HCT116 (cell line): Measurements from ENCODE around the gene WNT9B. TPM values are rescaled to one million over a fixed set of nuclear protein-coding genes. Genes with fewer than 3 reads are reported as not detected.

Source experiments
- ATAC-seq: fragments of 200-7000 bp; cut with Tn5 transposase; 2 replicates; pipeline ENCODE4 v1.9.1; 2020; ENCODE audit warnings: mild to moderate bottlenecking, moderate library complexity
- BruUV-seq: library from RNA; stranded (reverse); fragments of 400-500 nt; replicated peaks from 2 replicates; lab custom pipeline; 2021; lab: Mats Ljungman, UMichigan
- CTCF ChIA-PET: fragments of 300-600 bp; sonication (Branson Sonifier 250); formaldehyde crosslinking; loops from one replicate; lab custom pipeline; 2021; ENCODE audit warnings: antibody characterized with exemption; lab: Charles Lee
- POLR2A ChIA-PET: fragments of 300-600, 350-600 bp; sonication (Branson Sonifier 250); formaldehyde crosslinking; loops from one replicate; lab custom pipeline; 2021; ENCODE audit warnings: antibody characterized with exemption; lab: Charles Lee
- RAD21 ChIA-PET, 2 experiments: fragments of 300-600 bp; sonication (Branson Sonifier 250); formaldehyde crosslinking; loops; one replicate each; lab custom pipeline; 2023; ENCODE audit warnings: low total read pairs in 2 of 2; ENCODE audit not compliant: uncharacterized antibody in 2 of 2, unreplicated experiment in 2 of 2, low non-redundant PET in 1 of 2; lab: Charles Lee
- DNase-seq: peaks from one replicate; pipeline ENCODE4 v3.0.0-alpha.2; 2010; ENCODE audit warnings: low read depth, low spot score
- H2AFZ ChIP-seq: fragments of 200-600 bp; shearing (Covaris generic), sonication (generic); 2 replicates; pipeline ENCODE4 v1.6.1; 2017; ENCODE audit warnings: low read depth, mixed run types, mixed read lengths, antibody characterized with exemption, low read length; ENCODE audit not compliant: poor library complexity, severe bottlenecking
- H3K27ac ChIP-seq: 2 replicates; pipeline ENCODE4 v1.5.1; 2012; ENCODE audit warnings: low read depth, low read length
- H3K27me3 ChIP-seq: fragments of 200-600 bp; sonication (generic); 2 replicates; pipeline ENCODE4 v1.6.1; 2016; ENCODE audit warnings: mixed run types, low read length, mixed read lengths; ENCODE audit not compliant: insufficient read depth
- H3K36me3 ChIP-seq, 2 experiments: fragments of 200-500 bp in 1 of 2; fragments of 200-600 bp in 1 of 2; sonication (Bioruptor generic) in 1 of 2; sonication (generic) in 1 of 2; 2 replicates each; pipeline versions ENCODE4 v1.5.1 to v1.6.1; 2014 to 2016; ENCODE audit warnings: low read length in 2 of 2, inconsistent platforms in 1 of 2, mixed read lengths in 1 of 2, mixed run types in 1 of 2; ENCODE audit not compliant: insufficient read depth in 2 of 2, control insufficient read depth in 1 of 2
- H3K4me1 ChIP-seq, 2 experiments: fragments of 200-600 bp in 1 of 2; sonication (generic) in 1 of 2; 2 replicates each; pipeline versions ENCODE4 v1.5.1 to v1.6.1; 2012 to 2017; ENCODE audit warnings: low read length in 2 of 2, inconsistent platforms in 1 of 2, mild to moderate bottlenecking in 1 of 2, mixed read lengths in 1 of 2, mixed run types in 1 of 2, moderate library complexity in 1 of 2; ENCODE audit not compliant: insufficient read depth in 2 of 2, control insufficient read depth in 1 of 2
- H3K4me2 ChIP-seq: fragments of 200-600 bp; sonication (generic); 2 replicates; pipeline ENCODE4 v1.6.1; 2017; ENCODE audit warnings: mixed run types, low read length, mixed read lengths
- H3K4me3 ChIP-seq, 2 experiments: fragments of 200-600 bp in 1 of 2; sonication (generic) in 1 of 2; replicated peaks in 1 of 2; 2 replicates each; pipeline ENCODE4 v1.5.1; 2011 to 2016; ENCODE audit warnings: low read length in 2 of 2, control low read depth in 1 of 2, low read depth in 1 of 2, mild to moderate bottlenecking in 1 of 2, mixed read lengths in 1 of 2, mixed run types in 1 of 2
- H3K79me2 ChIP-seq: fragments of 200-600 bp; sonication (generic); 2 replicates; pipeline ENCODE4 v1.6.1; 2017; ENCODE audit warnings: mild to moderate bottlenecking, mixed run types, low read length, moderate library complexity, mixed read lengths; ENCODE audit not compliant: insufficient read depth
- H3K9ac ChIP-seq: fragments of 200-600 bp; sonication (generic); 2 replicates; pipeline ENCODE4 v1.6.1; 2016; ENCODE audit warnings: low read length, mixed read lengths
- H3K9me2 ChIP-seq: fragments of 200-600 bp; sonication (generic), shearing (Covaris generic); 2 replicates; pipeline ENCODE4 v1.6.1; 2017; ENCODE audit warnings: mixed run types, mild to moderate bottlenecking, moderate library complexity; ENCODE audit not compliant: insufficient read depth
- H3K9me3 ChIP-seq, 2 experiments: fragments of 200-500 bp in 1 of 2; fragments of 200-600 bp in 1 of 2; sonication (Bioruptor generic) in 1 of 2; sonication (generic) in 1 of 2; 2 replicates each; pipeline ENCODE4 v1.6.1; 2014 to 2017; ENCODE audit warnings: low read length in 2 of 2, mixed read lengths in 2 of 2, inconsistent platforms in 1 of 2, low read depth in 1 of 2, mild to moderate bottlenecking in 1 of 2, mixed run types in 1 of 2, moderate library complexity in 1 of 2; ENCODE audit not compliant: control insufficient read depth in 1 of 2, insufficient read depth in 1 of 2
- H4K20me1 ChIP-seq: fragments of 200-600 bp; sonication (generic), shearing (Covaris generic); 2 replicates; pipeline ENCODE4 v1.6.1; 2017; ENCODE audit warnings: mixed run types, mild to moderate bottlenecking, moderate library complexity; ENCODE audit not compliant: insufficient read depth
- ATF3 ChIP-seq: IDR thresholded peaks from 2 replicates; pipeline ENCODE4 v1.6.1; 2012
- CBX3 ChIP-seq: IDR thresholded peaks from 2 replicates; pipeline ENCODE4 v1.6.1; 2012; ENCODE audit warnings: low read depth
- CEBPB ChIP-seq: IDR thresholded peaks from 2 replicates; pipeline ENCODE4 v1.6.1; 2012; ENCODE audit warnings: low read depth
- CTCF ChIP-seq, 3 experiments: fragments of 200-600 bp in 1 of 3; sonication (generic) in 1 of 3; IDR thresholded peaks in 2 of 3; conservative IDR thresholded peaks in 1 of 3; 2 replicates each; pipeline ENCODE4 v1.5.1; 2012 to 2017; ENCODE audit warnings: low read depth in 2 of 3, low read length in 2 of 3, antibody characterized with exemption in 1 of 3, borderline replicate concordance in 1 of 3, control low read depth in 1 of 3, mild to moderate bottlenecking in 1 of 3, mixed read lengths in 1 of 3, mixed run types in 1 of 3, moderate library complexity in 1 of 3; ENCODE audit not compliant: insufficient read depth in 1 of 3
- ELF1 ChIP-seq: IDR thresholded peaks from 2 replicates; pipeline ENCODE4 v1.6.1; 2012; ENCODE audit warnings: low read depth, borderline replicate concordance
- EZH2phosphoT487 ChIP-seq: fragments of 200-600 bp; IDR thresholded peaks from 2 replicates; pipeline ENCODE4 v1.6.1; 2018; ENCODE audit warnings: antibody characterized with exemption, borderline replicate concordance
- FOSL1 ChIP-seq: IDR thresholded peaks from 2 replicates; pipeline ENCODE4 v1.6.1; 2012; ENCODE audit warnings: low read depth
- MAX ChIP-seq: IDR thresholded peaks from 2 replicates; pipeline ENCODE4 v1.6.1; 2012
- POLR2AphosphoS5 ChIP-seq: IDR thresholded peaks from 2 replicates; pipeline ENCODE4 v1.6.1; 2011; ENCODE audit warnings: mild to moderate bottlenecking, low read depth, low read length, moderate library complexity
- RAD21 ChIP-seq: IDR thresholded peaks from 2 replicates; pipeline ENCODE4 v1.6.1; 2012; ENCODE audit warnings: low read depth, mild to moderate bottlenecking
- SIN3A ChIP-seq: IDR thresholded peaks from 2 replicates; pipeline ENCODE4 v1.6.1; 2012; ENCODE audit warnings: low read depth
- SP1 ChIP-seq: IDR thresholded peaks from 2 replicates; pipeline ENCODE4 v1.6.1; 2012; ENCODE audit warnings: low read depth
- YY1 ChIP-seq: IDR thresholded peaks from 2 replicates; pipeline ENCODE4 v1.6.1; 2011; ENCODE audit warnings: low read length, low read depth, moderate library complexity, mild to moderate bottlenecking; ENCODE audit not compliant: insufficient replicate concordance; ENCODE audit errors: extremely low read depth
- ZNF274 ChIP-seq: fragments of 200-500 bp; sonication (Bioruptor generic); IDR thresholded peaks from 2 replicates; pipeline ENCODE4 v1.6.1; 2014; ENCODE audit warnings: mild to moderate bottlenecking, low read depth, low read length, inconsistent platforms
- intact Hi-C: fragments of 100-400 bp; cut with micrococcal nuclease; formaldehyde crosslinking; loops from 2 replicates; pipeline ENCODE4 v1.10.0; 2022
- total RNA-seq: library from RNA; stranded (reverse); gene quantifications from one replicate; pipeline ENCODE4 v1.2.1, GENCODE V29; 2021; ENCODE audit not compliant: unreplicated experiment

The WNT9B gene
- total RNA-seq, 1 experiment from 2014 or later: not detected

GRCh38 chr17:46869975-46870803, 18.8 kb downstream of the WNT9B start:
- no peaks in the 10 kb centered on the region for H3K79me2 ChIP-seq
- BruUV-seq: no TSS peak
- no peaks in the 10 kb centered on the region for H4K20me1 ChIP-seq
- intact Hi-C loops: no loop called here
- H3K9me2 ChIP-seq: no peaks in the 10 kb centered on the region
- no peaks in the 10 kb centered on the region for H3K9me3 ChIP-seq
- no peak overlapping the region for H3K4me2 ChIP-seq
- ATAC-seq: no peak
- CTCF ChIA-PET: no interaction called here
- TF ChIP-seq CBX3 (no peak), POLR2AphosphoS5 (no peak), EZH2phosphoT487 (no peak), RAD21 (no peak), ZNF274 (no peak), CTCF (IDR thresholded peaks at IDR 0.05 in 2 of 3, conservative IDR thresholded peaks at IDR 0.05 in 1 of 3; ENCODE audit: borderline replicate concordance in 1 of 3, insufficient read depth in 1 of 3, low read depth in 2 of 3, low read length in 2 of 3) (no peak), YY1 (no peak), FOSL1 (no peak), SP1 (no peak), ELF1 (no peak), SIN3A (no peak), ATF3 (no peak), CEBPB (no peak), MAX (no peak)
- H3K9ac ChIP-seq: no peak overlapping the region
- H3K27me3 ChIP-seq: no peaks in the 10 kb centered on the region
- H2AFZ ChIP-seq: no peak overlapping the region
- H3K4me1 ChIP-seq: no peaks in the 10 kb centered on the region
- no peaks in the 10 kb centered on the region for H3K36me3 ChIP-seq
- H3K27ac ChIP-seq: no peak overlapping the region
- POLR2A ChIA-PET: no interaction called here
- H3K4me3 ChIP-seq: no peak overlapping the region
- DNase-seq: no peak
- RAD21 ChIA-PET: no interaction called here
